Measurements from ENCODE around the gene OR2AP1.

DNA sequence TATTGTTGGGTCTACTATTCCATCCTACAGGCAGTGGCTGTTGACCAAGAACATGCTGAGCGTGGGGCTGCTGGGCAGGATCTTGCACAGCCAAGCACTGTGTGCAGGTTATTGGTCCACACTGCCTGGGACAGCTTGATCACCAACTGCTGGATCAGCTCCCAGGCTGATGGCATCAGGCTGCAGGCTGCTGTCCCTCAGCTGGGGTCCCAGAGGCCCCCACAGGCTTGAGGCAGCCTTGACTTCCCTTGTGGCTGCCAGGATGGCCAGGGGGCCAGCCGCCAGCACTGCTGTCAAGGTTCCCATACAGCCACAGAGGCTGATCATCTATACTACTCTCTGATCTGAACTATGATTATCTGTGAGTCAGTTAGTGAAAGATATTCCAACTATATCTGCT is 9.8 kb downstream of the OR2AP1 start:
- TF ChIP-seq, protein P1, sequence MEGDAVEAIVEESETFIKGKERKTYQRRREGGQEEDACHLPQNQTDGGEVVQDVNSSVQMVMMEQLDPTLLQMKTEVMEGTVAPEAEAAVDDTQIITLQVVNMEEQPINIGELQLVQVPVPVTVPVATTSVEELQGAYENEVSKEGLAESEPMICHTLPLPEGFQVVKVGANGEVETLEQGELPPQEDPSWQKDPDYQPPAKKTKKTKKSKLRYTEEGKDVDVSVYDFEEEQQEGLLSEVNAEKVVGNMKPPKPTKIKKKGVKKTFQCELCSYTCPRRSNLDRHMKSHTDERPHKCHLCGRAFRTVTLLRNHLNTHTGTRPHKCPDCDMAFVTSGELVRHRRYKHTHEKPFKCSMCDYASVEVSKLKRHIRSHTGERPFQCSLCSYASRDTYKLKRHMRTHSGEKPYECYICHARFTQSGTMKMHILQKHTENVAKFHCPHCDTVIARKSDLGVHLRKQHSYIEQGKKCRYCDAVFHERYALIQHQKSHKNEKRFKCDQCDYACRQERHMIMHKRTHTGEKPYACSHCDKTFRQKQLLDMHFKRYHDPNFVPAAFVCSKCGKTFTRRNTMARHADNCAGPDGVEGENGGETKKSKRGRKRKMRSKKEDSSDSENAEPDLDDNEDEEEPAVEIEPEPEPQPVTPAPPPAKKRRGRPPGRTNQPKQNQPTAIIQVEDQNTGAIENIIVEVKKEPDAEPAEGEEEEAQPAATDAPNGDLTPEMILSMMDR (conservative IDR thresholded peaks at IDR 0.05 in 1 of 2, IDR thresholded peaks at IDR 0.05 in 1 of 2; ENCODE audit: low read depth in 1 of 2, low read length in 2 of 2): no peak
- no peak for TF ChIP-seq EZH2 (IDR thresholded peaks at IDR 0.05; ENCODE audit: low read length, missing control alignments)
